ENCODE measurements around the gene ITGAD. TPM values are rescaled to one million over a fixed set of nuclear protein-coding genes. Genes with fewer than 3 reads are reported as not detected.
A peak's percentile ranks its signal among the peaks of the same experiment; 100 is the strongest.

The ITGAD gene
- total RNA-seq, 1 donor from 2014 or later = 0.07 TPM

- no peaks in the 10 kb centered on the region for H3K4me1 Mint-ChIP-seq
- ChIA-PET CTCF (no interaction called here), POLR2A (no interaction called here)
- H3K27me3 Mint-ChIP-seq = peaks cover 13% of the 10 kb centered on the region
- H3K9me3 Mint-ChIP-seq = no peaks in the 10 kb centered on the region
- no peak overlapping the region for H3K27ac Mint-ChIP-seq
- H3K36me3 Mint-ChIP-seq (ENCODE audit: low read depth) = no peaks in the 10 kb centered on the region
- intact Hi-C loops (cut with micrococcal nuclease) = no loop called here
- DNase-seq = no peak
- no peak overlapping the region for H3K4me3 Mint-ChIP-seq
- no peak for TF ChIP-seq CTCF (IDR thresholded peaks at IDR 0.05)
- ATAC-seq (ENCODE audit: low read depth) = no peak
Measured at GRCh38 chr16:31421587-31421986, 28.5 kb downstream of the ITGAD start.

- ChIA-PET POLR2A (no interaction called here), CTCF (no interaction called here)
- DNase-seq (no peak), ATAC-seq (ENCODE audit: low read depth) (no peak)
- H3K36me3 Mint-ChIP-seq (ENCODE audit: low read depth) = no peaks in the 10 kb centered on the region
- H3K4me1 Mint-ChIP-seq = no peaks in the 10 kb centered on the region
- H3K9me3 Mint-ChIP-seq = no peaks in the 10 kb centered on the region
- no peak for TF ChIP-seq CTCF (IDR thresholded peaks at IDR 0.05)
- no peak overlapping the region for H3K27ac Mint-ChIP-seq
- H3K4me3 Mint-ChIP-seq = no peak overlapping the region
- intact Hi-C loops (cut with micrococcal nuclease) = no loop called here
- H3K27me3 Mint-ChIP-seq = peaks cover 12% of the 10 kb centered on the region
Measured at GRCh38 chr16:31423241-31423640, 30.1 kb downstream of the ITGAD start.

GRCh38 chr16:31423801-31424200, 30.7 kb downstream of the ITGAD start:
- DNase-seq (no peak), ATAC-seq (ENCODE audit: low read depth) (no peak)
- Mint-ChIP-seq H3K27ac (no peak overlapping the region), H3K9me3 (no peaks in the 10 kb centered on the region), H3K36me3 (ENCODE audit: low read depth) (no peaks in the 10 kb centered on the region), H3K27me3 (peaks cover 12% of the 10 kb centered on the region), H3K4me3 (no peak overlapping the region), H3K4me1 (no peaks in the 10 kb centered on the region)
- ChIA-PET CTCF (no interaction called here), POLR2A (no interaction called here)
- intact Hi-C loops (cut with micrococcal nuclease) = no loop called here
- TF ChIP-seq CTCF (IDR thresholded peaks at IDR 0.05) = no peak

- Mint-ChIP-seq H3K27me3 (peaks cover 10% of the 10 kb centered on the region), H3K27ac (no peak overlapping the region), H3K4me3 (peak overlapping the region; percentile 15), H3K4me1 (no peaks in the 10 kb centered on the region), H3K9me3 (no peaks in the 10 kb centered on the region), H3K36me3 (ENCODE audit: low read depth) (no peaks in the 10 kb centered on the region)
- no peak for TF ChIP-seq CTCF (IDR thresholded peaks at IDR 0.05)
- intact Hi-C loops (cut with micrococcal nuclease) = no loop called here
- DNase-seq (peak; percentile 52), ATAC-seq (ENCODE audit: low read depth) (peak; percentile 62)
- CTCF ChIA-PET = no interaction called here
- POLR2A ChIA-PET = interaction anchor here (0.6 to 1.1 kb wide), 2 partner anchors 32 to 212 kb away, joined by 4 to 6 read pairs; partner anchors contain the start of gene ARMC5
Measured at GRCh38 chr16:31427441-31428278, 34.5 kb downstream of the ITGAD start.

- ATAC-seq (ENCODE audit: low read depth) (no peak), DNase-seq (no peak)
- H3K27me3 Mint-ChIP-seq = peaks cover 10% of the 10 kb centered on the region
- intact Hi-C loops (cut with micrococcal nuclease) = no loop called here
- ChIA-PET CTCF (no interaction called here), POLR2A (no interaction called here)
- H3K9me3 Mint-ChIP-seq = no peaks in the 10 kb centered on the region
- peak within 1 kb of the TSS; percentile 15 for H3K4me3 Mint-ChIP-seq
- H3K36me3 Mint-ChIP-seq (ENCODE audit: low read depth) = no peaks in the 10 kb centered on the region
- H3K4me1 Mint-ChIP-seq = no peaks in the 10 kb centered on the region
- no peak for TF ChIP-seq CTCF (IDR thresholded peaks at IDR 0.05)
- no peak within 1 kb of the TSS for H3K27ac Mint-ChIP-seq
Measured at GRCh38 chr16:31428279-31428597, 35.1 kb downstream of the ITGAD start, which contains the start of gene COX6A2. COX6A2 (minus strand) TSS chr16:31428360; CDS start chr16:31428325, 35 bp downstream.

Measured in activated B cell treated with CpG ODN at 0.5 μM for 24 hours (primary cell).